Measurements from ENCODE around the gene GALNT3. TPM values are rescaled to one million over a fixed set of nuclear protein-coding genes. Genes with fewer than 3 reads are reported as not detected.

Gene GALNT3
- total and polyA plus RNA-seq, 4 donors: 0.29 to 2.3 (median 1.6) TPM

DNA sequence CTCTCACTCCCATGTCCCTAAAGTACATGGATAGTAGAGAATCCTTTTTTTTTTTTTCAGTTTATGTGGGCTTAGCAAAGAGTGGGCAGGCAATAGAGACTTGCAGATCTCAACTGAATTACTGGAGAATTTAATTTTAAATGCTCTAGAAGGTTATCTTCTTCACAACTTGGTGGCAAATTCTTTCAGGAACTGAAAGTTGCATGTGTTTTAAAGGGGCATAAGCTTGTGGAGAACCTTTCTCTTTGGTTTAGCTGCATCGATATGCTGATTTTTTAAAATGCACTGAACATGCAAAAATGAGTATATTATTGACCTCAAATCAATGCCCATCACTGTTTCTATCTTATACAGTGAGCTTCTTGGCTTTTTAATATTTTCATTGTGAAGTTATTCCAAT, 24.9 kb upstream of the GALNT3 start:
- Histone ChIP-seq H3K9ac (ENCODE audit: low read depth in 1 of 2, low read length in 2 of 2) (no peak overlapping the region), H3K27me3 (ENCODE audit: control insufficient read depth in 4 of 4, insufficient read depth in 4 of 4, low read length in 3 of 4) (no peaks in the 10 kb centered on the region), H3K4me3 (ENCODE audit: low read depth in 1 of 3, low read length in 3 of 3) (no peak overlapping the region), H3K4me1 (ENCODE audit: control insufficient read depth in 4 of 4, insufficient read depth in 4 of 4, low read length in 3 of 4) (no peaks in the 10 kb centered on the region), H3K36me3 (ENCODE audit: control insufficient read depth in 4 of 4, insufficient read depth in 3 of 4, low read depth in 1 of 4, low read length in 3 of 4) (no peaks in the 10 kb centered on the region), H3K27ac (ENCODE audit: low read depth in 1 of 2, low read length in 2 of 2) (no peak overlapping the region), H3K9me3 (ENCODE audit: control insufficient read depth in 4 of 4, low read length in 3 of 4) (no peaks in the 10 kb centered on the region)
- 90% methylated on average over 1 of the region's 1 CpG for WGBS
- no peak for DNase-seq (ENCODE audit: low spot score)
- TF ChIP-seq JUND (IDR thresholded peaks at IDR 0.05): no peak
- TF ChIP-seq FOXA1 (IDR thresholded peaks at IDR 0.05): no peak
- TF ChIP-seq HNF4A (conservative IDR thresholded peaks at IDR 0.05): no peak
- TF ChIP-seq, protein P1, sequence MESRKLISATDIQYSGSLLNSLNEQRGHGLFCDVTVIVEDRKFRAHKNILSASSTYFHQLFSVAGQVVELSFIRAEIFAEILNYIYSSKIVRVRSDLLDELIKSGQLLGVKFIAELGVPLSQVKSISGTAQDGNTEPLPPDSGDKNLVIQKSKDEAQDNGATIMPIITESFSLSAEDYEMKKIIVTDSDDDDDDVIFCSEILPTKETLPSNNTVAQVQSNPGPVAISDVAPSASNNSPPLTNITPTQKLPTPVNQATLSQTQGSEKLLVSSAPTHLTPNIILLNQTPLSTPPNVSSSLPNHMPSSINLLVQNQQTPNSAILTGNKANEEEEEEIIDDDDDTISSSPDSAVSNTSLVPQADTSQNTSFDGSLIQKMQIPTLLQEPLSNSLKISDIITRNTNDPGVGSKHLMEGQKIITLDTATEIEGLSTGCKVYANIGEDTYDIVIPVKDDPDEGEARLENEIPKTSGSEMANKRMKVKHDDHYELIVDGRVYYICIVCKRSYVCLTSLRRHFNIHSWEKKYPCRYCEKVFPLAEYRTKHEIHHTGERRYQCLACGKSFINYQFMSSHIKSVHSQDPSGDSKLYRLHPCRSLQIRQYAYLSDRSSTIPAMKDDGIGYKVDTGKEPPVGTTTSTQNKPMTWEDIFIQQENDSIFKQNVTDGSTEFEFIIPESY (IDR thresholded peaks at IDR 0.05): no peak
- no peak for TF ChIP-seq GABPA (IDR thresholded peaks at IDR 0.05 in 1 of 2, conservative IDR thresholded peaks at IDR 0.05 in 1 of 2)
- TF ChIP-seq, protein P2, sequence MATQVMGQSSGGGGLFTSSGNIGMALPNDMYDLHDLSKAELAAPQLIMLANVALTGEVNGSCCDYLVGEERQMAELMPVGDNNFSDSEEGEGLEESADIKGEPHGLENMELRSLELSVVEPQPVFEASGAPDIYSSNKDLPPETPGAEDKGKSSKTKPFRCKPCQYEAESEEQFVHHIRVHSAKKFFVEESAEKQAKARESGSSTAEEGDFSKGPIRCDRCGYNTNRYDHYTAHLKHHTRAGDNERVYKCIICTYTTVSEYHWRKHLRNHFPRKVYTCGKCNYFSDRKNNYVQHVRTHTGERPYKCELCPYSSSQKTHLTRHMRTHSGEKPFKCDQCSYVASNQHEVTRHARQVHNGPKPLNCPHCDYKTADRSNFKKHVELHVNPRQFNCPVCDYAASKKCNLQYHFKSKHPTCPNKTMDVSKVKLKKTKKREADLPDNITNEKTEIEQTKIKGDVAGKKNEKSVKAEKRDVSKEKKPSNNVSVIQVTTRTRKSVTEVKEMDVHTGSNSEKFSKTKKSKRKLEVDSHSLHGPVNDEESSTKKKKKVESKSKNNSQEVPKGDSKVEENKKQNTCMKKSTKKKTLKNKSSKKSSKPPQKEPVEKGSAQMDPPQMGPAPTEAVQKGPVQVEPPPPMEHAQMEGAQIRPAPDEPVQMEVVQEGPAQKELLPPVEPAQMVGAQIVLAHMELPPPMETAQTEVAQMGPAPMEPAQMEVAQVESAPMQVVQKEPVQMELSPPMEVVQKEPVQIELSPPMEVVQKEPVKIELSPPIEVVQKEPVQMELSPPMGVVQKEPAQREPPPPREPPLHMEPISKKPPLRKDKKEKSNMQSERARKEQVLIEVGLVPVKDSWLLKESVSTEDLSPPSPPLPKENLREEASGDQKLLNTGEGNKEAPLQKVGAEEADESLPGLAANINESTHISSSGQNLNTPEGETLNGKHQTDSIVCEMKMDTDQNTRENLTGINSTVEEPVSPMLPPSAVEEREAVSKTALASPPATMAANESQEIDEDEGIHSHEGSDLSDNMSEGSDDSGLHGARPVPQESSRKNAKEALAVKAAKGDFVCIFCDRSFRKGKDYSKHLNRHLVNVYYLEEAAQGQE (IDR thresholded peaks at IDR 0.05): no peak
- no peak for TF ChIP-seq YY1 (IDR thresholded peaks at IDR 0.05)
- TF ChIP-seq HNF4G (IDR thresholded peaks at IDR 0.05): no peak
- no peak for TF ChIP-seq TAF1 (conservative IDR thresholded peaks at IDR 0.05)
- TF ChIP-seq, protein P3, sequence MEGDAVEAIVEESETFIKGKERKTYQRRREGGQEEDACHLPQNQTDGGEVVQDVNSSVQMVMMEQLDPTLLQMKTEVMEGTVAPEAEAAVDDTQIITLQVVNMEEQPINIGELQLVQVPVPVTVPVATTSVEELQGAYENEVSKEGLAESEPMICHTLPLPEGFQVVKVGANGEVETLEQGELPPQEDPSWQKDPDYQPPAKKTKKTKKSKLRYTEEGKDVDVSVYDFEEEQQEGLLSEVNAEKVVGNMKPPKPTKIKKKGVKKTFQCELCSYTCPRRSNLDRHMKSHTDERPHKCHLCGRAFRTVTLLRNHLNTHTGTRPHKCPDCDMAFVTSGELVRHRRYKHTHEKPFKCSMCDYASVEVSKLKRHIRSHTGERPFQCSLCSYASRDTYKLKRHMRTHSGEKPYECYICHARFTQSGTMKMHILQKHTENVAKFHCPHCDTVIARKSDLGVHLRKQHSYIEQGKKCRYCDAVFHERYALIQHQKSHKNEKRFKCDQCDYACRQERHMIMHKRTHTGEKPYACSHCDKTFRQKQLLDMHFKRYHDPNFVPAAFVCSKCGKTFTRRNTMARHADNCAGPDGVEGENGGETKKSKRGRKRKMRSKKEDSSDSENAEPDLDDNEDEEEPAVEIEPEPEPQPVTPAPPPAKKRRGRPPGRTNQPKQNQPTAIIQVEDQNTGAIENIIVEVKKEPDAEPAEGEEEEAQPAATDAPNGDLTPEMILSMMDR (IDR thresholded peaks at IDR 0.05; ENCODE audit: low read depth, low read length, missing input control): no peak
- TF ChIP-seq NR2F2 (IDR thresholded peaks at IDR 0.05): no peak
- TF ChIP-seq, protein P4, sequence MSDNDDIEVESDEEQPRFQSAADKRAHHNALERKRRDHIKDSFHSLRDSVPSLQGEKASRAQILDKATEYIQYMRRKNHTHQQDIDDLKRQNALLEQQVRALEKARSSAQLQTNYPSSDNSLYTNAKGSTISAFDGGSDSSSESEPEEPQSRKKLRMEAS (IDR thresholded peaks at IDR 0.05): no peak
- TF ChIP-seq SP1 (IDR thresholded peaks at IDR 0.05): no peak

DNA sequence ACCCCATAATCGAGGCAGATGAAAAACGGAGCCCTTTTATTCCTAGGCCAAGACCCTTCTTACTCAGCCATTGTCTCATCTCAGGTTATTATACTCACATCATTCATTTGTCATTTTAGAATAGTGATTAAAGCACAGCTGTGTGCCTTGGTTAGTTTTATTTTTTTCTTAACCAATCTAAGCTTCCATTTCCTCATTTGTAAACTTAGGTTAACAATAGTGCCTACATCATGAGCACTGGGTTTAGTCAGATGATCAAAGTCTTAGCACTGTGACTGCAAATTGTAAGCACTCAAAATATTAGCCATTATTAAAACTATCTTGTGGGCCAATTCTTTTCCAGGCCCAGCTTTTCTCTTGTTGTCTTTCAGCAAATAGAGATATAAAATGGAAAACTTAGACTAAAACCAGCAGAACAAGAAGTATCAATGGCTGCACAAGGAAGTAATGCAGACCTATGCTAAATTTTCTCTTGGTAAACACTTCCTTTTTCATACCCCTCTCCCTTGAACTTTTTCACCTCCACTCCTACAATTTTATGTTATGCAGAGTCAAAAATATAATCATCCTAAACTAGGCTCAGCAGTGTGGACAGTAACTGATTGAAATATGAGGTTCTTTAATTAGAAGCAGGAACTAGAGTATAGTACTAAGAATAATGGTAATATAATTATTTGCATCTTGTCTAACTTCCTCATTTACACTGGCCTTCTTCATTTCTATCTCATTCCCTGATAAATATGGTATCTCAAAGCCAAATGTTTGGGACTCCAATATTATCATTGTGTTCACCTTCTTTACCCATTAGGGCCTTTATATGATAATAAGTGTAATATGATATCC, 21.5 kb upstream of the GALNT3 start:
- Histone ChIP-seq H3K4me3 (ENCODE audit: low read depth in 1 of 3, low read length in 3 of 3) (no peak overlapping the region), H3K36me3 (ENCODE audit: control insufficient read depth in 4 of 4, insufficient read depth in 3 of 4, low read depth in 1 of 4, low read length in 3 of 4) (no peaks in the 10 kb centered on the region), H3K9me3 (ENCODE audit: control insufficient read depth in 4 of 4, low read length in 3 of 4) (no peaks in the 10 kb centered on the region), H3K27me3 (ENCODE audit: control insufficient read depth in 4 of 4, insufficient read depth in 4 of 4, low read length in 3 of 4) (no peaks in the 10 kb centered on the region), H3K27ac (ENCODE audit: low read depth in 1 of 2, low read length in 2 of 2) (no peak overlapping the region), H3K9ac (ENCODE audit: low read depth in 1 of 2, low read length in 2 of 2) (no peak overlapping the region), H3K4me1 (ENCODE audit: control insufficient read depth in 4 of 4, insufficient read depth in 4 of 4, low read length in 3 of 4) (no peaks in the 10 kb centered on the region)
- no peak for DNase-seq (ENCODE audit: low spot score)
- 90% methylated on average over 2 of the region's 2 CpGs for WGBS
- TF ChIP-seq NR2F2 (IDR thresholded peaks at IDR 0.05) (no peak), HNF4A (conservative IDR thresholded peaks at IDR 0.05) (no peak), SP1 (IDR thresholded peaks at IDR 0.05) (no peak), RXRA (IDR thresholded peaks at IDR 0.05) (no peak), GABPA (IDR thresholded peaks at IDR 0.05 in 1 of 2, conservative IDR thresholded peaks at IDR 0.05 in 1 of 2) (no peak), FOXA2 (IDR thresholded peaks at IDR 0.05) (no peak)
- TF ChIP-seq, protein P2 (IDR thresholded peaks at IDR 0.05): no peak
- TF ChIP-seq, protein P5, sequence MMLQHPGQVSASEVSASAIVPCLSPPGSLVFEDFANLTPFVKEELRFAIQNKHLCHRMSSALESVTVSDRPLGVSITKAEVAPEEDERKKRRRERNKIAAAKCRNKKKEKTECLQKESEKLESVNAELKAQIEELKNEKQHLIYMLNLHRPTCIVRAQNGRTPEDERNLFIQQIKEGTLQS (IDR thresholded peaks at IDR 0.05): no peak
- TF ChIP-seq, protein P4 (IDR thresholded peaks at IDR 0.05): no peak
- TF ChIP-seq, protein P1 (IDR thresholded peaks at IDR 0.05): no peak
